NCI-H1436 (cell line): ENCODE data around the gene IQCF2.
"Not testable (repeated sequence)": the region's sequence is repeated elsewhere in the genome, so short reads cannot be mapped to it uniquely, and the experiment has no call there.

ENCODE experiments used
- DNase-seq: peaks from one replicate; lab custom pipeline; 2025; lab: John Stamatoyannopoulos, UW

Gene IQCF2

DNA sequence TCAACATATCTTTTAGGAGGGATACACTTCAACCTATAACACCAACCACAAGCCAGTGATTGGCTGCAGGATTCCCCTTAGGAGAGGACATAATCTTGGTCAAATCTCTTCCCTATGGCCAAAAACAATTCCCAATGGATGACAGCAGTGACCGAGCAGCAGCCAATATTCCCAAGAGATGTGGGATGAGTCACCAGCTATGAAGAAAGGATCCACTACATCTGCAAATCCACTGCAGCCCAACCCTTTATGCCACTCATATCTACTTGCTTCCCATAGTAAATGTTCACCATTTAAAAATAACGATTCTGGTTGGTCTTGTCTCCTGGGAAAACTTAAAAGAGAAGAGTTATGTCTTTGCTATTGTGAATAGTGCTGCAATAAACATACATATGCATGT, 18.5 kb downstream of the IQCF2 start:
- no peak for DNase-seq

DNA sequence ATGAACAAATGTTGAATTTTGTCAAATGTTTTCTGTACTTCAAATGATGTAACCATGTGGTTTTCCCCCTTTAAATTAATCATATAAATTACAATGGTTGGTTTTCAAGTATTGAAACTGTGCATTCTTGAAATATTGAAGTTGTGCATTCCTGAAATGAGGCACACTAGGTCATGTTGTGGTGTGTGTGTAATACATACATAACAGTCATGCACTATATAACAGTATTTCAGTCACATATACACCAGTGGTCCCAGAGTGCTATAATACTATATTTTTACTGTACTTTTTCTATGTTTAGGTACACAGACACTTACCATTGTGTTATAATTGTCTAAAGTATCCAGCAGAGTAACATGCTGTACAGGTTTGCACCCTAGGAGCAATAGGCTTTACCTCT, 25.0 kb downstream of the IQCF2 start:
- DNase-seq, result no peak

DNA sequence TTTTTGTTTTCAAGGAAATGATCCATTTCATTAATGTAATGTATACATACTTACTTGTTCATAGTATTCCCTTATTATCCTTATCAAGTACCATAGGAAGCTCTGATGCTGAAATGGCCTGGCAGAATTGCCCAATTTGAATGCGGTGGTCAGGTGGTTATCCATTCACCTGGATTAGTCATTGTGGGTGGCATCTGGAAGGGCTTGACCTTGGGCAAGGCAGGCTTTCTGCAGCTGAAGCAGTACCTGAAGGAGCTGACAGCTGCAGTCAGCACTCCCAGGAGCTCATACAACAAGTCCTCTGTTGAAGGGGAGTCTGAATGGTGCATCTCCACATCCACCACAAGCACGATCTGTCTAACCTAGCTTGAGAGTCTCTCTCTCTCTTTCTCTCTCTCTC, 26.2 kb downstream of the IQCF2 start:
- DNase-seq, result no peak

DNA sequence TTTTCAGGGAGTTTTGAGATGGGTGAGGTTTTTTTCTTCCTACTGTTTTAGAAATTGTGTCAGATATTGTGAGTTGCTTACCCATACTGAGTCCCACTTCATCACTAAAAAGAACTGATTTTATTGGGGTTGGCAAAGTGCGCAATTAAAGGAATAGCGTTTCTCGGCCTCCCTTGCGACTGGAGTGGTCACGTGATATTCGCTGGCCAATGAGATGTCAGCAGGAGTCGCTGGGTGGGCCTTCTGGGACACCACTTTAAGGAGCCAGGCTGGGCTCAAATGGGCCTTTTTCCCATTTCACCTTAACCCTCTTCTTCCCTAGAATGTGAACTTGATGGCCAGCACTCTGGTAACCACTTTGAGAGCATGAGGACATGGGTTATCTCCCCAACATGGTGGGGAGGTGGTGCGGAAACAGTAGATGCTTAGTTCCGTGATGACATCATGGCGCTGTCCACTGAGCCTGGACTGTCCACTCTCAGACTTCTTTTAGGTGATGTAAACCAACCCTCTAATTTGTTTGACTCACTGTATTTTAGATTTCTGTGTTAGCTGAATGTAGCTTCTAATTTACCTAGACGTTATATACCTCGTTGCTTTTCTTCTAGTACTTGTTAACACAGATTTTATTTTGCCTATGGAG, 27.2 kb downstream of the IQCF2 start:
- DNase-seq, result no peak

DNA sequence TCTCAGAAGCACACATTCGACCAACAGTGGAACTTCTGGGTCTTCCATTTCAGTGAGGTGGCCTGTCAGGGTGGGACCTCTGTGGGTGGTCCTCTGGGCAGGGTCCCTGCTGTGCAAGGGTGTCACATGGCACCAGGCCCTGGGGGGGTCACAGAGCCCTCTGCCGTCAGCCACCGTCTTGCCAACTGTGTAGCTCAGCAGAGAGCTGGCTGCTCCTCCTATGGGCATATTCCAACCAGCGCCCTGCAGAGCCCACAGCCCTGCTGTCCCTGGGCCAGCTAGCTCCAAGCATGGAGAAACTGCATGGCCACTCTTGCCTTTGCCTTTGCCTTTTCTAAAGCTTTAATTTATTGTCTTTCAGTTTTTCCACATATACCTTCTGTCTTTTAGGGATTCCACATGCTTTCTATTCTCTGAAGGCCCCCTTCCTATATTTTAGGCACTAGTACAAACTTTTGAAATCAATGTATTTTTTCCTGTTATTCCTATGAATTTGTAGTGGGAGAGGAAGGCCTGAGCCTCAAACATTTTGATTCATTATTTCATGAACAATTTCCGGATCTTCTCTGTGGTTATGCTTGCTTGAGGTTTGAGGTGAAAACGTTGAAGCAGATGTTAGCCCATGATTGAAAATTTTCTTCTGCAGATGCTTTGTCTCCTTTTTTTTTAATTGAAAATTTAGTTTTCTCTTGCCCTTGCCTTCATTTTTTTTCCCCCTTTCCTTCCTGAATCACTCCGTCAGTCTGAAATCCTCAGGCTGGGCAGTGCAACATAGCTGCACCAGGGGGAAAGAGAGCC, 30.0 kb downstream of the IQCF2 start:
- DNase-seq, result no peak

- no peak for DNase-seq
These were observed 33.0 kb downstream of the IQCF2 start for GRCh38 chr3:51894391-51894790.

DNA sequence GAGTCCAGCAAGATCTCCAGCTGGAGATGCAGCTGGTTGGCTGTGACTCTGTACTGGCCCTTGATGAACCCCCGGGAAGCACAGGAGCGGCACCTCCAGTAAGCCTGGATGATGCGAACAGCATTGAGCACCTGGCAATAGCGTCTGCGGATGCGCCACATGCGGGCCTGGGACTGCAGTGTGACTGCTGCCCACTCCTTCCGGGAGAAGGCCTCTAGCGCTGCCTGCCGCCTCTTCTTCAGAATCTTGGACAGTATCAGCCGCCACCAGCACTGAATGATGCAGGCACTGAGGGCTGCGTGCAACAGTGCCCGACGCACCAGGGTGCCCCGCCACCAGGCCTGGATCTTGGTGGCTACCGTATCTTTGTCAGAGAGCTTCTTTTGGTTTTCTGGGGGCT, 33.5 kb downstream of the IQCF2 start:
- DNase-seq, result no peak

GRCh38 chr3:51896607-51897305, 35.3 kb downstream of the IQCF2 start:
- no peak for DNase-seq

GRCh38 chr3:51897391-51897790, 36.0 kb downstream of the IQCF2 start:
- no peak for DNase-seq

DNA sequence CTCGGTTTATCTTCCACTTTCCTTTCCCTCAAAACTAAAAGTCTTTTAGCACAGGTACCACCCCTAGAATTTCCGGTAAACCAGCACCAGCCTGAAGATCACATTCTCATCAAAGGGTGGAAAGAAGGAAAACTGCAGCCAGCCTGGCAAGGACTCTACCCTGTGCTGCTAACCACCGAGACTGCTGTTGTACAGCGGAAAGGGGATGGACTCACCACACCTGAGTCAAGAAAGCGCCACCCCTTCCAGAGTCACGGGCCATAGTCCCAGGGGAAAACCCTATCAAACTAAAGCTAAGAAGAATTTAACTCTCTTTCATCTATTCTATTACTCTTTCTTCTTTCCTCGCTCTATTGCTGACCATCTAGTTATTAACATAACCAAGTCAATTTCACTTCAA, 38.6 kb downstream of the IQCF2 start:
- DNase-seq, result not testable (repeated sequence)

GRCh38 chr3:51902361-51902760, 40.9 kb downstream of the IQCF2 start:
- not testable (repeated sequence) for DNase-seq

DNA sequence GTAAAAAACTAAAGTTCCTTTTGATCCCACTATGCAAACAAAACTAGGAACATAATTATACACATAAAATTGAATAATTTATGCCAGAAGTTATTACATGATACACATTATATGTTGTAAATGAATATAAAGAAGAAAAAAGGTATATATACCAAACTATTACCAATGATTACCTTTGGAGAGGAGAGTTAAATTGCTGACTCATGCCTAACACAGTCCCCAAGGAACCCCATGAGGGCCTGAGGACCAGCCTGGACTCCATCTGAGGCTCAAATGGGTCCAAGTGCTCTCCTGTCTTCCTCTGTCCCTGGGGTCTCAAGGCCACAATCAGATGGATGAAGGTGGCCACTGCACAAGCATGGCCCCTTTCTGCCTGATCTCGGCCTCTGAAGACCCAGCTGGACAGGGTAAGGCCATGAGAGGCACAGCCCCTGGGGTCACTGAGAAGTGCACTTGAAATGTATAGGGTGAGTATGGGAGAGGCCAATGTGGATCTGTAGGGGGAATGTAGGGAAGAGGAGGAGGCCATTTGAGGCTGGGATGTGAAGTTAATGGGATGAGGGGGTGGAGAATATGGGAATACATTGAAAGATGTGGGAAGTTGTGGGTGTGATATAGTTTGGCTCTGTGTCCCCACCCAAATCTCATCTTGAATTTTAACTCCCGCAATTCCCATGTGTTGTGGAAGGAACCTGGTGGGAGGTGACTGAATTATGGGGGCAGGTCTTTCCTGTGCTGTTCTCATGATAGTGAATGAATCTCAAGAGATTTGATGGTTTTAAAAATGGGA, 42.8 kb downstream of the IQCF2 start:
- DNase-seq, result no peak

GRCh38 chr3:51908026-51908425, 46.6 kb downstream of the IQCF2 start:
- DNase-seq, result no peak
